Stimulated activated CD8-positive, alpha-beta memory T cell treated with anti-CD3 and anti-CD28 coated beads, Interleukin-15, amount 100 ng/mL, for 1 hour (primary cell): ENCODE measurements around the gene SLC17A1.
"Not testable (repeated sequence)": the region's sequence is repeated elsewhere in the genome, so short reads cannot be mapped to it uniquely, and the experiment has no call there.

Source experiments
- DNase-seq: peaks from one replicate; pipeline ENCODE4 v3.0.0-alpha.2; 2020; ENCODE audit warnings: low read depth

SLC17A1 gene

DNA sequence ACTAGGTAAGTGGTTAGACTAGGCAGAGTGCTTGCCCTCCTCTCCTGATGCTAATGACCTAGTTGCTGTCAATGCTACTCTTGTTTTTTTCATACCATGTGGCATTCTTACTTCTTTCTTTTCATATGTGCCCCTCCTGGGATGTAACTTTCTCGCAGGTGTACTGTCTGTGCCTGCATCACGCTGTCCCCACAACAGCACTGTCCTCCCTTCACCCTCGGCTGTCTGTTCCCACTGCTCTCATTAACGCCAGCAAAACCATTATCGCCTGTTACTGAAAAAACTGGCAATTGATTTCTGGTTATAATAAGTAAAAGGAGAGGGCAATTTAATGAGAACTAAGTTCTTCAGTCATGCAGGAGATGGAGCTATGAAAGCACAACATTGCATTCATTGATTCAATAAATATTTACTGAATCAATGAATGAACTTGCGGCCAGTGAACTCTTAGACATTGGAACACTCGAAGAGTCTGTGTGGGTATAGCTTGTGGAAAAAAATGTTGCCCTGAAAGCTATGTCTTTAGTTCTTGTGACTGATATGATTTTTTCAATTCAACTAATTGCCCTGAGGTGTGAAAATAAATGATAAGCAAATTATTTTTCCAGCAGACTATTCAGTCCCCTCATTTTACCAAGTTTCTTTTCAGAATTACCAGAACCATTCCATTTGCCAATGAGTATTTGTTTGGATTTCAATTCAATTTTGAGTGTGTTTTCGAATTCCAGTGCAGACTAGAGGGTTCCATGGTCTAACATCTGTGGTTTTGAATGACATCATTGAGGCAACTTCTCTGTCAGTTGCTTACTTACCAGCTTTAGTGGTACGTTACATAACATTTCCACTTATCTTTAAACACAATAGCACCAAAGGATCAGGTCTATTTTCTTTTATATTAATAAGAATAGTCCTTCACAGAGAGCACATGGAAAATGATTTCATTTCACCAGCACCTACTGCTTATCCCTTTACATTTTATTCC lies 75.2 kb downstream of the SLC17A1 start:
- DNase-seq, result no peak

DNA sequence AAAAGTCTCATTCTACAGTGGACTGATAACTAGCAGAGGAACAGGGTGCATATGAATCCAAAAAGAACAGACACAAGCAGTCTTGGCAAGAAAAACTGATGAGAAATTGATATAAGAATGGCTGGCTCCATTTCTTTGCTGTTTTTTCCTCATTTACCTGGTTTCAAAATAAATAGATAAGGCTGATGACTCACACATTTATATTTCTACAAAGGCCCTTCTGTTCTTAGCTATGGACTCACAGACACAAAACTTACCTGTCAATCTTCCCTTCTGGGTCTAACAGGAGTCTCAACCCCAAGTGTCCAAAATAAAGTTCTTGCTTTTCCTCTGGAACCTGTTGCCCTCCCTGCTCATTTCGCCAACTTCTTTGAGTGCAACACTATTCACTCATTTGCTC lies 76.4 kb downstream of the SLC17A1 start:
- DNase-seq, result no peak

DNA sequence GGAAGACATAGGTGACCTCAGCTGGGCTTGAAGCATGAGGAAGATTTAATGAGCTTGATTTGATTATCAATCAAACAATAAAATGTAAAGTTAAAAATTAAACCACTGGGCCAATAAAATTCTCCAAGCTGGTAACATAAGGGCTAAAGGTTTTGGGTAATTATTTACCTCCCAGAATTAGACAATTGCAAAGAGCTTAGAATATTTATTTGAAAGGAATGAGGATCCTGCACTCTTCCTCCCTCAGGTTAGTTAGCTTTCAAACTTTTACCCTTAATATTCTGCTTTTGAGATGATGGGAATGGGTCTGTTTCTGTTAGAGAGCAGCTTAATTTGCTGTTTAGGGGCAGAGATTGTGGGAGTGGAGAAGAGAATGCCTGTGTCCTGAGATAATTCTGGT lies 77.3 kb downstream of the SLC17A1 start, which contains the start of gene SLC17A4:
SLC17A4 (plus strand) TSS at position 208 of the 400 bp plus-strand sequence. CDS start 7,221 bp downstream, outside the sequence.
- no peak for DNase-seq

DNA sequence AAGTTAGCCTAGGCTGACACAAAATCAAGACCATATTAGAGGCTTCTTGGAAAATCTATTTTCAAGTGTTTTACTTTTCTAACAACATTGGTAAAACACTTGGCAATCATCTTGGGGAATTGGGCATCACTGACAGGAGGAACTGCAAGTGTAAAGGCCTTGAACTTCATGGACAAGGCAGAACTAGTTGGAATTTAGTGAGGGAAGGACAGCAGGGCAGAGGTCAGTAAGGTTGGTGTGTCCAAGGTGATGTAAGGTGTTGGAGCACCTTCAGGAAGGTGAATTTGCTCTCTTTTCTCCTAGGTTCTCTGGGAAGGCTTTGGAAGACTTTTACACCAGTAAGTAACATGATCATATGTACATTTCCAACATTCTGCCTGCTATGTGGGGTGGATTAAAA lies 78.8 kb downstream of the SLC17A1 start:
- DNase-seq, result no peak

DNA sequence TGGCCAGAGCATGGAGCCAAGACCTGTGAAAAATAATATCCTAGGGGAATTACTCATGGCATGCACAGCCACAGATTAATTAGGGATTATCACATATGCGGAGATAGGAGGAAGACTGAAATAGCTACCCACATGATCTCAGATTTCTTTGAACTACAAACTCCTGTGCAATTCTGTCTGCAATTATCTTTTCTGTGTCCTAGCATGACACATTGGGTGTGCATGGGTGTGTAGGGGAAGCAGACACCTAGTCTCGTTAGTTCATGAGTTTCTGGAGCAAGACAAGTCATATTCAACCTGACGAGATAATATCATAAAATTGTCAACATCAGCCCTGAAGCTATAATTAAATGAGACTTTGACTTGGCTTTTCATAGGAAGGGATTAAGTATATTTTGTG lies 80.9 kb downstream of the SLC17A1 start:
- no peak for DNase-seq

DNA sequence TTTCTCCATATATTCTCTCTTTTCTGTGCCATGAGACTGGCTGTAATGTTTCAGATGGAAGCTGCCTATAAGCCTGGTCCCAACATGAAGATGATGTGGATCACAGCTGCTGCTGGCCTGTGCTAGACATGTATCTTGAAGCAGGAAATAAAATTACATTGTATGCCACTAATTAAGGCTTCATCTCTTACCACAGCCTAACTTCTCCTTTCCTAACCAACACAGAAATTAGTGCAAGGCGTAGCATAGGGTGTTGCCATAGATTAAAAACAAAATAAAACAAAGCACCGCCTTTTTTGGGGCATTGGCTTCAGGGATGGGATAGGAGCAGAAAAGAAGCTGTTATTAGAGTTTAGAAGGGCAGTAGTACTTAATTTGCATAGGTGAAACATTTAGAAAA lies 82.0 kb downstream of the SLC17A1 start:
- DNase-seq, result no peak

DNA sequence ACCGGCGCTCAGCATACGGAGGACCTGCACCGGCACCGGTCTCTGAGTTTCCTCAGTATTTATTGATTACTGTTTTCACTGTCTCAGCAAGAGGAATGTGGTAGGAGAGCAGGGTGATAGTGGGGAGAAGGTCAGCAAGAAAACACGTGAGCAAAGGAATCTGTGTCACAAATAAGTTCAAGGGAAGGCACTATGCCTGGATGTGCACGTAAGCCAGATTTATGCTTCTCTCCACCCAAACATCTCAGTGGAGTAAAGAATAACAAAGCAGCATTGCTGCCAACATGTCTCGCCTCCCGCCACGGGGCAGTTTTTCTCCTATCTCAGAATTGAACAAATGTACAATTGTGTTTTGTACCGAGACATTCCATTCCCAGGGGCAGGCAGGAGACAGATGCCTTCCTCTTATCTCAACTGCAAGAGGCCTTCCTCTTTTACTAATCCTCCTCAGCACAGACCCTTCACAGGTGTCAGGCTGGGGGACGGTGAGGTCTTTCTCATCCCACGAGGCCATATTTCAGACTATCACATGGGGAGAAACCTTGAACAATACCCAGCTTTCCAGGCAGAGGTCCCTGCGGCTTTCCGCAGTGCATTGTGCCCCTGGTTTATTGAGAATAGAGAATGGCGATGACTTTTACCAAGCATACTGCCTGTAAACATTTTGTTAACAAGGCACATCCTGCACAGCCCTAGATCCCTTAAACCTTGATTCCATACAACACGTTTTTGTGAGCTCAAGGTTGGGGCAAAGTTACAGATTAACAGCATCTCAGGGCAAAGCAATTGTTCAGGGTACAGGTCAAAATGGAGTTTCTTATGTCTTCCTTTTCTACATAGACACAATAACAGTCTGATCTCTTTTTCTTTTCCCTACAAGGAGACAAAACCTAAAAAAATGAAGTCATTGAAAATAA lies 83.0 kb downstream of the SLC17A1 start:
- not testable (repeated sequence) for DNase-seq

DNA sequence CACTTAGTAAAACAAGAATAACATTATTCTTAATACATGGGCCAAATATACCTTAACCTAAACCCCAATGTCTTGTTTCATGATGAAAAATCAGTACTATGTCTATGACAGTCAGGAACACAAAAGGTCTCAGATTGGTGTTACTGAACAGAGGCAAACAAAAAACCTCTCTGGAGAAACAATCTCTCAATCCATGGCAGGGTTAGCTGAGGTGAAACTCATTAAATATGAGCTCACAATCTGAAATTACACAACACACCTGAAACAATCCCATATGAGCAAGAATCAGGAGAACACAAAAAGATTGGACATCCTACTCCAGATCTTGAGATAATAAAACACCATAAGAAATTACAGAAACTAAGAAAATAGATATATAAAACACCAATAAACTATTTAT lies 83.8 kb downstream of the SLC17A1 start:
- no peak for DNase-seq

DNA sequence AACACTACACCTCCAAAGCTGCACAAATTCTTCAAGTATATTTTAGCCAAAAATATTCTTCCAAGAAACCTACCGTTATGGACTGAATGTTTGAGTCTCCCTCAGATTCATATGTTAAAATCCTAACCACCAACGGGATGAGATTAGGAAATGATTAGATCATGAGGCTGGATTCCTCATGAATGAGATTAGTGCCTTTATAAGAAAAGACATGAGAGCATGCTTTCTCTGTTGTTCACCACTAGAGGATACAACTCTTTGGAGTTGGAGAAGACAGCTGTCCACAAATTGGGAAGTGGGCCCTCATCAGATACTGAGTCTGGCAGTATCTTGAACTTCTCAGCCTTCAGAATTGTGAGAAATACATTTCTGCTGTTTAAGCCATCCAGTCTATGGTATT lies 84.4 kb downstream of the SLC17A1 start:
- no peak for DNase-seq

DNA sequence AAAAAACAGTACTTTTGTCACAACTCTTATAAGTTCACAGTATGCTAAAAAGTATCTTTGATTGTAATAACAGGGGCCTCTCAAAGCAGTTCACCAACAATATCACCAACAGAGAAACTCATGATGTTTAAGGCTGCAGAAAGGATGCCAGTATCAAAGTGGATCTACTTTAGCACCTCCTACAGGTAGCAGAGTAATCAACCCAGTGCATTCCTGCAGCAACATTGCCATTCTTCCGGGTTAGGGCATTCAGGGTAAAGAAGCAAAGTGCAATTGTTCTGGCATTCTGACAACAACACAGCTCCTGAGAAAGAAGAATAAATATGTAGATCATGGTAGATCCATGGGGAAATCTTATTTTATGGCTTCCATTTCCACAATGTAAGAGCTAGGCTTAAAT lies 84.9 kb downstream of the SLC17A1 start:
- DNase-seq, result no peak

DNA sequence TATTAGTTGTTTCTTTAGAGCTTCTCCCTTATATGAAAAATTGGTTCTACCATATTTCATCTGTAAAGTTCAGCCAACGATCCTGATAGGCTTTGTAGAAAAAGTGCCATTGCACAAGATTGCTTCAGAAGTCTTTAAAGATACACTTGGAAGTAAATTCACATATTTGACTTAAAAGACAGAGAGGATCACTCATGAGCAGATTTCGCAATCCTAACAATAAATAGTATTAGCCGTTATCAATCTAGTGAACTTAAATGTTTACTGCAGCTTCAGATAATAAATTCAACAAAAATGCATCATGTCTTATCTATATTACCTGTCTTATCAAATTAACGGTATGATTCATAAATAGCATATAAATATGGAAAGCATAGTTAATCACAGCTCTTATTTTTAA lies 86.0 kb downstream of the SLC17A1 start:
- DNase-seq, result no peak

DNA sequence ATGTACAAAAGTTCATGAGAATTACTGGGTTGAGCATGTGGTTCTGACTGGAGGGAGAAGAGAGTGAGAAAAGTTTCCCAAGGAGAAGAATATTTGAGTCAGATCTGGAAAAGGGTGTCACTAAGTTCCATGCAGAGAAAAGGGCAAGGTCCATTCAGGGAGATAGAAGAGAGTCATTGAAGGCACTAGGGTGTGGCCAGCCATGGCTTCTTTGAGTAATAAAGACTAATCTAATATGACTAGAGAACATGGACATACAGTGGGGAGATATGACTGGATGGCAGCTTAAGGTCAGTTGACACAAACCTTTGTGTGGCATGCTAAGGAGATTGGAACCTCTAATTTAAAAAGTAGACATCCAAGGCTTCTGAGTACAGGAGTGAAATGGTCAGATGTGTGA lies 88.0 kb downstream of the SLC17A1 start:
- no peak for DNase-seq

DNA sequence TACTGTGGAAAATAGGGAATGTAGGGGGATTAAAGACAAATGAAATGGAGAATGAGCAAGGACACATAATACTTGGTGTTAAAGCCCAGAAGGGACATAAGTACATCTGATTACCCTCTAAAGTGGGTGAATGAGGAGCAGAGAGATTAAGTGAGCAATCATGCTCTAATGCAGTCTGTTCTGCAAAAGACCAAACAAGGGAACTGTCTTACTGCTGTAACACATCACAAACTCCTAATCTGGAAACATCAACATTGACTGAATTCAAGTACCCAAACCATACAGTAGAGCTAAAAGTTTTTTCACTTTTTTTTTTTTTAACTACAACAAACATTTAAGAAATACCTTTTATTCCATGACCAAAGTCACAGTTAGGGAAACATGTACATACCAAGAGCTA lies 96.6 kb downstream of the SLC17A1 start:
- no peak for DNase-seq
